Iris pigment epithelial cell (primary cell): ENCODE data around the gene SORBS2.
"Not testable (repeated sequence)": the region's sequence is repeated elsewhere in the genome, so short reads cannot be mapped to it uniquely, and the experiment has no call there.

ENCODE experiments used
- DNase-seq: peaks from one replicate; pipeline ENCODE4 v3.0.0-alpha.2; 2011; ENCODE audit warnings: low read depth

The SORBS2 gene

DNA sequence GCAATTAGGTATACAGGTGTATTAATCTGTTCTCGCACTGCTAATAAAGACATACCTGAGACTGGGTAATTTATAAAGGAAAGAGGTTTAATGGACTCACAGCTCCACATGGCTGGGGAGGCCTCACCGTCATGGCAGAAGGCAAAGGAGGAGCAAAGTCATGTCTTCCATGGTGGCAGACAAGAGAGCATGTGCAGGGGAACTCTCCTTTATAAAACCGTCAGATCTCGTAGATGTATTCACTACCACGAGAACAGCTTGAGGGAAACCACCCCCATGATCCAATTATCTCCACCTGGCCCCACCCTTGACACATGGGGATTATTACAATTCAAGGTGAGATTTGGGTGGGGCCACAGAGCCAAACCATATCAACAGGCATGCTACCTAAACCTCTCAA is 97.5 kb downstream of the SORBS2 start:
- DNase-seq, result not testable (repeated sequence)

DNA sequence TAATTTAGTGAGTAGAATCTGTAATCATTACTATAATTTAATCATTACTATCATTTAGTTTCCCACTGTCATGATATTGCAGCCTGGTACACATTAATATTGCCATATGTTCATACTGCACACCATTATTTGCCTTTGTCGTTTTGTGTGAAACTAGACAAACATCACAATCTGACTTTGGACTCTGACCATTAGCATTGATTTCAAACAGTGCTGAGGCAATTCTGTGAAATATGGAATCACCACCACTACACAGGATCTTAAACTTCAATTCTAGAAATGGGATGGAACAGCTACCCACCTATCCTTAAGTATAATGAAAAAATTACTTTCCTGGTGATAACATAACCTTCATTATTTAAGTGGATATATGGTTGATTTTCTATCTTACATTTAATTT is 98.3 kb downstream of the SORBS2 start:
- DNase-seq, result no peak

- DNase-seq, result peak; percentile 89
Measured at GRCh38 chr4:185713272-185713671, 98.7 kb downstream of the SORBS2 start.

GRCh38 chr4:185712350-185713024 is 99.5 kb downstream of the SORBS2 start:
- DNase-seq, result no peak

DNA sequence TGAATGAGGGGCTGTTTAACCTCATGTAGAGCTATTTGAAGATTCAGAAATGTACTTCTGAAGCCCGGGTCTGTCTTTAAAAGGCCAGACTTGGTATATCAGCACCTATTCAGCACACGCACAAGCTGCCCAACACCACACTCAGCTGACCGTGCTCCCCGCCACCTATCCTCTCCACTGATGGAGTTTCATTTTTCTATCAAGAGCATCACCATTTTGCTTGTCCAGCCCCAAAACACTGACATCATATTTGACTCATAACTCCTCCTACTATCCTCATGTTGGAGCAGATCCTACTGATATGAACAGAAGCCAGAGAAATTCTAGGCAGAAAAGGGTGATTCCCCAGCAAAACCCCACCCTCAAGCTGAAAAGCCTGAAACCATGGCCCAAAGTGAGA is 100.3 kb downstream of the SORBS2 start:
- DNase-seq, result peak; percentile 88

DNA sequence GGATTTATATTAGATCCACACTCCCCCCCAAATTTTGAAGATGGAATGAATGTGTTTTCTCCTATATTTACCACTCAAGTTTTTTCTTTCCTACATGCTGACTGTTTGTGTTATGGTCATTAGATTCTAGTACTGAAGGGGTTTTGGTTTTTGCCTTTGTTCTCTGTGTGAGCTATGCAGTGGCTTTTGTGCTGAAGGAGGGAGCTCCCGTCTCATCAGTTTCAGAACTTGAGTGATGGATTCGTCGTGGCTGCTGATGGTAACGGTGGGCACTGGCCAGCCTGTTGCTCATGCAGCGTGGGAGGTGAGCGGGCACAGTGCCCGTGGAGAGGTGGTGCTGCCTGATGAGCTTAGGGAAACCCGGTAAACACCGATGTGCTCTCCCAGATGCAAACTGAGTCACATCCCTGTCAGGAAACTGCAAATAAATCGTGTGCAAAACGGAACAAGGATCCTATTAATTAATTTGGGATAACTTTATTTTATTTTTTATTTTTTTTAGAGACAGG is 101.5 kb downstream of the SORBS2 start:
- peak; percentile 55 for DNase-seq

- peak; percentile 88 for DNase-seq
Measured at GRCh38 chr4:185709802-185710486, 102.0 kb downstream of the SORBS2 start.

- DNase-seq, result peak; percentile 82
Measured at GRCh38 chr4:185708348-185708747, 103.6 kb downstream of the SORBS2 start.

- DNase-seq, result peak; percentile 86
Measured at GRCh38 chr4:185707622-185708021, 104.4 kb downstream of the SORBS2 start.

GRCh38 chr4:185702147-185702663 is 109.8 kb downstream of the SORBS2 start:
- no peak for DNase-seq

- DNase-seq, result no peak
Measured at GRCh38 chr4:185700630-185701029, 111.4 kb downstream of the SORBS2 start.

DNA sequence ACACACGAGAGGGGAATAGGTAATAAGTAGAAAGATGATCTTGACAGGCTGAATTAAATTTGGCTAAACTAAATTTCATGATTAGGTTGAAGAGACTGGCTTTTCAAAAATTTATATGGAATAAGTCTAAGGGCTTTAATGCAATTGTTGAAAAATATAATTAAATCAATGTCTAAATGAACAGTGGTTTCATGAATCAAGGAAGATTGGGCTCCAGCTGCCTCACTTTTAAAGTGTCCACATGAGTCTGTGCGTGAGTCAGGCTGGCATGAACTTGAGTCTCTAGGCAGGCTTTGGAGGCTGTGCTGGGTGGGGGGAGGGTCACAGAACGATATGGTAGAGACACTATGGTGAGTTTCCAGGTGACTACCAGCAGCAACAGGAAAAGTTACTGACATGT is 111.9 kb downstream of the SORBS2 start:
- no peak for DNase-seq

DNA sequence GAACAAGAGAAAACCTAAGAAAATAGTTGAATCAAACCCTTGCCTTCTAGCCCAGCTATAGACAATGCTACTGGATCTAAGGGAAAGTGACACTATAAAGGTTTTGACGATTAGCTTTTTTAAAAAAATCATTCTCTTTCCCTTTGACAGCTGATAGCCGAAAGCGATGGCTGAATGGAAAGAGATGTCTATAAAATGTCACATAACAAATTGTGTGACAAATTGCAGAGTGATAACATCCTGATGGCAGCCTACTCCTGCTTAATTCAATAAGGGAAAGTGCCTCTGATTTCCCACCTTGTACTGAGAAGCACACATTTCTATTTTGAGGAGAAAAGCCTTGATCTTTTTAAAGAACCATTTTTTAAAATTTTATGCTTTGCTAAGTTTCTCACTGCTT is 114.5 kb downstream of the SORBS2 start:
- no peak for DNase-seq

DNA sequence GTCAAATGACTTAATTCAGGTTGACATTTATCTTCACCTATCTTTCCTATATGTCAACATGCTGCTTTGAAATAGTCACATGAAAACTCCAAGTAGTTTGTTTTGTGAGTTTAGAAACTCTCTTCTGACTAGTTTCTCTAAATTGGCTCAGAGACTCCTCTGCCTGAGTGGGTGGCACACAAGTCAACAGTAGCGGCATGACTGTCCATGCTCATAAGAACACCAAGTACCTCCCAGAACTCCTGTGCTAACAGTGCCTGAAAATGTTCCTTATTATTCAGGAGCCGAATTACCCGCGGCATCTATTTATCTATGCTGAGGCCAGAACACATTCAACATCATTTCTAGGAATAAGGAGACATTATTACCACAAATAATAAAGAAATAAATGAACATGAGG is 116.3 kb downstream of the SORBS2 start:
- no peak for DNase-seq

DNA sequence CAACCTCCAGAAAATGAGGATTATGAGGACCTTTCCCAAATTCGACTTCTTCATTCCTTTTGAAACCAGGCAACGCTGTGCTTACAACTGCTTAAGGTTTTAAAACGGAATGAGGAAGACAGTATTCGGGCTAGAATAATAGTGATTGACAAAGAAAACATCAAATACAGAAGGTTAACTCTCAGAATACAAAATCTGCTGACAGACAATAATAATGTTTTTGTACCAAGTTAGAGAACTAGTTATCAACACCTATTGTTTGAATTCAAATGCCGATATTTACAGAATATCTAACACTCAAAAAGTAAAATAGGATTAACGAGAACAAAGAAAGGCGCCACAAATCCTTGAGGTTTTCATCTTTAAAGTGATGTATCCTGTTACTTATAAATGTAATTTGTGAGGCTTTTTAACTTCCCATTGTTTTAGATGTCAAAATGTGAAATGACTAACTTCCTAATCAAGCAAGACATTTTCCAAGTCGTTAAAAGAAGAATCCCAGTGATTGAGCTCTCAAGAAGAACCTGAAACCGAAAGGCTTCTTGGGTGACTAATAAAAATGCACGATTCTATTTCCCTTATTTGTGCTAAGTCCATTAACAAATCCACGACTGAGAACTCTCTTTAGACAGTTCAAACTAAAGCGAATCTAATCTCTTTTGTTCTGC is 118.3 kb downstream of the SORBS2 start:
- peak; percentile 7 for DNase-seq

DNA sequence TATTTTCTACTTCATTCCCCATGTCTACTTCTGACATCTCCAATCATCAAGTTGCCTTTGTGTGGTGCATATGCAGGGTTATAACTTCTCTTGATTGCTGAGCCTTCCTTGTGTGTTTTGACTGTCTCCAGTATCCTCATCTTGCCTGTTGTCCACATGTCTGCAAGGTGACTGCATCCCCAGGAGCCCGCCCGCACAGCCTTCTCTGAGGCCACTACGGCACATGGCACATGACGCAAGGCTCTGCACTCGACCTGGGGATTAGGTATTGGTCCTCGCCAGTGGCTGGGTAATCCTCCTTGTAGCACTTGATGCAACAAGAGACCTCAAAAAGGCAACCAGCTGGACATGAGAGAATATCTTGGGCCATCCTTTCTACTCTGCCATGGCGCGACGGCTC is 122.6 kb downstream of the SORBS2 start:
- no peak for DNase-seq

GRCh38 chr4:185685804-185686203 is 126.2 kb downstream of the SORBS2 start:
- DNase-seq, result no peak

- no peak for DNase-seq
Measured at GRCh38 chr4:185683896-185684295, 128.1 kb downstream of the SORBS2 start.

DNA sequence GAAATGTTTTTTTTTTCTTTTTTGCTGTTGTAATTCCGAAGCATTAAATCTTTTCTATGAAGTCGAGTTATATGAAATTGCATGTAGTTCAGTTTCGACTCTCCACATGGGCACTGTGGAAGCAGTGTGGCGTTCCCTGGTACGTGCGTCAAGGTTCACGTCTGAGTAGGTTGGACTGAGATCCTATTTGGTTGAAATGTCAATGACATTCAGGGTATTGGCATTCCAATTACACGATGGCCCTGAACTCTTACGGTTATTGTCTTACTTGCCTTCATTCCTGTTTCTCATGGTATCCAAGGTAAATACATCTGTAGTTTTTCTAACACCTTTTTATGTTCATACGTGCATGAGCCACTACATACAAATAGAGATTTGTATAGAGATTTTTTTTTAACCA is 128.8 kb downstream of the SORBS2 start:
- no peak for DNase-seq

GRCh38 chr4:185682236-185682635 is 129.8 kb downstream of the SORBS2 start:
- peak; percentile 51 for DNase-seq

DNA sequence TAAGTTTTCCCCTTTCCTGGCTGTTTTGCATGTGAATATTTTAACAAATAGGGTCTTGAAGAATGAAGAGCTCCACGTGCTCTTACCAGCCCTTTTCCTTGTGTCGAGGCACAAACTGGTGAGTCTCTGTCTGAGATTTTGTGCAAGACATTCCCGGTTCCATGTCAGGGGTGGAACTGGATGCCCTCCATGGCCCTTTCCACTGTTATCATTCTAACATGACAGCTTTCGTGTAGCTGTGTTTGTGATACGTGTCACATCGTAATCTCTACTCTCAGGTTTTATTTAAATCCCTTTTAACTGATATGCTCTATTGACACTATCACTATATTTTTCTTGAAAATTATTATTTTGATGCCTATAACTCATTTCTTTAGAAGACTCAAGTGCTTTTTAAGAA is 130.4 kb downstream of the SORBS2 start:
- no peak for DNase-seq

DNA sequence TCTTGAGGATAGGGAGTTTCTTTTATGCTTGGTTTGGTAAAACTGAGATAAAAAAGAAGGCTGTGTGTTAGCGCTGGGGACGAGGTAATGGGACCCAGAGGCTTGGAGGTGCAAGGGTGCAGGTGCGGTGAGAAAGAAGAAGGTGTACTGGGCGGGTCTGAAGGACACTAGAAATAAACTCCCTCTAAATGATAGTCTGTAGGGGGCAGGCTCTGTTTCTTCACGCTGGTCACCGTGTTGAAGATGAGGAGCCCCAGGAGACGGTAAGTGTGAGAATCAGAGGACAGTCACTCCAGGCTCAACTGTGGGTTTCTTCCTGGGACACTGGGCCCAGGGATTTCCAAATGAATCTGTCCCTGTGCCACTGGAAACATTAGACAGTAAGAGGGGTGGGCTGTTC is 131.4 kb downstream of the SORBS2 start:
- no peak for DNase-seq

GRCh38 chr4:185679523-185679922 is 132.5 kb downstream of the SORBS2 start:
- no peak for DNase-seq
